IPS DF 6.9 (cell line): ENCODE data around the gene ADRA1B.

Source experiments
- DNase-seq: peaks from one replicate; pipeline ENCODE4 v3.0.0-alpha.2; 2013; ENCODE audit warnings: low read depth, low spot score
- H3K27ac ChIP-seq: one replicate; pipeline ENCODE4 v1.5.1; 2013; ENCODE audit warnings: low read length, control low read depth
- H3K27me3 ChIP-seq: 2 replicates; pipeline ENCODE4 v1.6.1; 2013; ENCODE audit warnings: mild to moderate bottlenecking, low read length; ENCODE audit not compliant: control insufficient read depth, insufficient read depth
- H3K36me3 ChIP-seq: 2 replicates; pipeline ENCODE4 v1.6.1; 2013; ENCODE audit warnings: low read length; ENCODE audit not compliant: control insufficient read depth, insufficient read depth
- H3K4me1 ChIP-seq: 2 replicates; pipeline ENCODE4 v1.6.1; 2013; ENCODE audit warnings: low read length; ENCODE audit not compliant: control insufficient read depth, insufficient read depth
- H3K4me3 ChIP-seq: 2 replicates; pipeline ENCODE4 v1.5.1; 2013; ENCODE audit warnings: mild to moderate bottlenecking, low read length
- H3K9me3 ChIP-seq: 2 replicates; pipeline ENCODE4 v1.6.1; 2013; ENCODE audit warnings: low read length, inconsistent platforms; ENCODE audit not compliant: control insufficient read depth, insufficient read depth
- WGBS: extraction: QIAGEN DNeasy Blood & Tissue Kit; methylation state at CpG from one replicate; pipeline ENCODE4 v1.1.7; 2013; ENCODE audit warnings: mixed read lengths, missing lambda C conversion rate; ENCODE audit not compliant: insufficient read length, insufficient coverage; 5-methylcytosine and 5-hydroxymethylcytosine counted together

ADRA1B gene

GRCh38 chr5:159901772-159902171 lies 14.5 kb upstream of the ADRA1B start:
- DNase-seq = no peak
- Histone ChIP-seq H3K4me1 (peaks cover 3% of the 10 kb centered on the region; the same call in 1 of the 2 replicates), H3K36me3 (no peaks in the 10 kb centered on the region), H3K27me3 (no peaks in the 10 kb centered on the region), H3K27ac (no peak overlapping the region), H3K4me3 (no peak overlapping the region), H3K9me3 (no peaks in the 10 kb centered on the region)

- Histone ChIP-seq H3K36me3 (no peaks in the 10 kb centered on the region), H3K27ac (no peak overlapping the region), H3K4me3 (no peak overlapping the region), H3K9me3 (no peaks in the 10 kb centered on the region), H3K27me3 (no peaks in the 10 kb centered on the region), H3K4me1 (peaks cover 3% of the 10 kb centered on the region; the same call in 1 of the 2 replicates)
- no peak for DNase-seq
- no CpG with 5 or more reads among the region's 8 CpGs for WGBS
Observed at GRCh38 chr5:159902444-159903121, 13.7 kb upstream of the ADRA1B start.

GRCh38 chr5:159903131-159903530 lies 13.2 kb upstream of the ADRA1B start:
- WGBS = no CpG with 5 or more reads among the region's 1 CpG
- Histone ChIP-seq H3K27ac (no peak overlapping the region), H3K4me3 (no peak overlapping the region), H3K27me3 (no peaks in the 10 kb centered on the region), H3K36me3 (no peaks in the 10 kb centered on the region), H3K4me1 (0 out of 2 replicates have a peak, but pooled peaks cover 1% of the 10 kb centered on the region), H3K9me3 (no peaks in the 10 kb centered on the region)
- DNase-seq = no peak

GRCh38 chr5:159904874-159905273 lies 11.4 kb upstream of the ADRA1B start:
- no CpG with 5 or more reads among the region's 1 CpG for WGBS
- no peaks in the 10 kb centered on the region for H3K9me3 ChIP-seq
- no peaks in the 10 kb centered on the region for H3K27me3 ChIP-seq
- H3K27ac ChIP-seq = no peak overlapping the region
- H3K4me3 ChIP-seq = no peak overlapping the region
- no peaks in the 10 kb centered on the region for H3K36me3 ChIP-seq
- H3K4me1 ChIP-seq = 0 out of 2 replicates have a peak, but pooled peaks cover 3% of the 10 kb centered on the region
- DNase-seq = no peak

- Histone ChIP-seq H3K9me3 (no peaks in the 10 kb centered on the region), H3K4me1 (0 out of 2 replicates have a peak, but pooled peaks cover 3% of the 10 kb centered on the region), H3K27me3 (no peaks in the 10 kb centered on the region), H3K36me3 (no peaks in the 10 kb centered on the region), H3K4me3 (no peak overlapping the region), H3K27ac (no peak overlapping the region)
- DNase-seq = no peak
Observed at GRCh38 chr5:159905496-159905895, 10.8 kb upstream of the ADRA1B start.

GRCh38 chr5:159906463-159906862 lies 9.8 kb upstream of the ADRA1B start:
- WGBS = no CpG with 5 or more reads among the region's 2 CpGs
- DNase-seq = no peak
- Histone ChIP-seq H3K27ac (no peak overlapping the region), H3K27me3 (no peaks in the 10 kb centered on the region), H3K9me3 (no peaks in the 10 kb centered on the region), H3K4me1 (0 out of 2 replicates have a peak, but pooled peaks cover 3% of the 10 kb centered on the region), H3K4me3 (no peak overlapping the region), H3K36me3 (no peaks in the 10 kb centered on the region)

GRCh38 chr5:159906943-159907342 lies 9.3 kb upstream of the ADRA1B start:
- DNase-seq = no peak
- Histone ChIP-seq H3K27me3 (no peaks in the 10 kb centered on the region), H3K4me1 (0 out of 2 replicates have a peak, but pooled peaks cover 3% of the 10 kb centered on the region), H3K4me3 (no peak overlapping the region), H3K27ac (no peak overlapping the region), H3K36me3 (no peaks in the 10 kb centered on the region), H3K9me3 (no peaks in the 10 kb centered on the region)
- WGBS = no CpG with 5 or more reads among the region's 3 CpGs

GRCh38 chr5:159907689-159908590 lies 8.3 kb upstream of the ADRA1B start:
- Histone ChIP-seq H3K27ac (no peak overlapping the region), H3K36me3 (no peaks in the 10 kb centered on the region), H3K9me3 (no peaks in the 10 kb centered on the region), H3K4me3 (no peak overlapping the region), H3K27me3 (no peaks in the 10 kb centered on the region), H3K4me1 (0 out of 2 replicates have a peak, but pooled peaks cover 2% of the 10 kb centered on the region)
- no CpG with 5 or more reads among the region's 7 CpGs for WGBS
- no peak for DNase-seq

- Histone ChIP-seq H3K27ac (no peak overlapping the region), H3K9me3 (no peaks in the 10 kb centered on the region), H3K4me1 (0 out of 2 replicates have a peak, but pooled peaks cover 2% of the 10 kb centered on the region), H3K27me3 (no peaks in the 10 kb centered on the region), H3K36me3 (no peaks in the 10 kb centered on the region), H3K4me3 (no peak overlapping the region)
- WGBS = no CpG with 5 or more reads among the region's 5 CpGs
- DNase-seq = no peak
Observed at GRCh38 chr5:159908591-159908940, 7.7 kb upstream of the ADRA1B start.

GRCh38 chr5:159909126-159909525 lies 7.2 kb upstream of the ADRA1B start:
- Histone ChIP-seq H3K4me1 (0 out of 2 replicates have a peak, but pooled peaks cover 2% of the 10 kb centered on the region), H3K27ac (no peak overlapping the region), H3K36me3 (no peaks in the 10 kb centered on the region), H3K27me3 (no peaks in the 10 kb centered on the region), H3K9me3 (no peaks in the 10 kb centered on the region), H3K4me3 (no peak overlapping the region)
- WGBS = no CpG with 5 or more reads among the region's 3 CpGs
- DNase-seq = no peak
